ENCODE results near the gene DRC3.

Gene DRC3

DNA sequence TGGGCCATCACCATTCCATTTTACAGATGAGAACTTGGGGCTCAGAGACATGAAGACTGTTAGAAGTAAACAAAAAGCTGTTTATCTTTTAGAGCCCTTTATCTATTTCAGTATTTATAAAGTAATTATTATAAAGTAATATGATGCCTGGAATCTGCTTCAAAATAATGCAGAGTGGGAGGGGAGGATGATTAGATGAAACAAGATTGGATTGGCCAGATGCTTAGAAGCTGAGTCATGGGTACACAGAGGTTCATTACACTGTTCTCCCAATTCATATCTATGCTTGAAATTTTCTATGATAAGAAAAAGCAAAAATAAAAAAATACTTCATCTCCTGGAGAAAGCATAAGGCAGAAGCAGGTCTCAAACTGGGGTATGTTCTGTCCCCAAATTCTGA, 29.8 kb upstream of the DRC3 start:
- H3K4me3 ChIP-seq (ENCODE audit: low read depth, low read length), result no peak overlapping the region

DNA sequence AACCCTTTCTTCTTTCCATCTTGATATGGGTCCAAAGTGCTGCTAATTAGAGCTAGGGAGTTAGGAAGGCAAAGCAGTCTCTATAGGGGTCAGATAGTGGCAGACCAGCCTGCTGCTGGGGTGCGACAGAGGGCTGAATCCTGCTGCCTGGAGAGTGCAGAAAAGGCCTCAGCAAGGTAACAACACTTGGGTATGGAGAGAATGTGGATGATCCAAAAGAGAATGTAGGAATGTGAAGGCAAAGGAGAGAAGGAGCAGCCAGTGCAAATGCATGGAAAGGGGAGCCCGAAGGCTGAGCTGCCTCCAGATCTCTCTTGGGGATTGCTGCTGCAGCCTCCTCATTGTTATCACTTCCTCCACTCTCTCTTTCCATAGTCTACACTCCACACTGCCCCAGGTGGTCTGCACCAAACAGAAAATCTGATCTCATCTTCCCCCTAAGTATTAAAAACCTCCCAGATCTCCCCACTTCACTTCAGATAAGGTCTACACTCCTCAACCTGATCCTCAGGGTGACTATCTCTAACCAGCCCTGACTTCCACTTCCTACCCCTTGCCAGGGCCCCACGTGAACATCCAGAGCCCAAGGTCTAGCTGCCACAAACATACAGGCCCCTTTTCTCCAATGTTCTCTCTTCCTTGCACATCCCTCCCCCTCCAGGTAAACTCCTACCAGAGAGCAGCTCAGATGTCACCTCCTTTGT, 29.2 kb upstream of the DRC3 start:
- H3K4me3 ChIP-seq (ENCODE audit: low read depth, low read length), result no peak overlapping the region

More for the DNA sequence above, 29.8 kb upstream of the DRC3 start:
- no peak for TF ChIP-seq CTCF (IDR thresholded peaks at IDR 0.05; ENCODE audit: borderline replicate concordance, insufficient read depth, low read depth, low read length)

GRCh38 chr17:17944242-17944641, 28.4 kb upstream of the DRC3 start:
- no peak overlapping the region for H3K4me3 ChIP-seq (ENCODE audit: low read depth, low read length)
- TF ChIP-seq CTCF (IDR thresholded peaks at IDR 0.05; ENCODE audit: borderline replicate concordance, insufficient read depth, low read depth, low read length), result no peak

More for the DNA sequence above, 29.2 kb upstream of the DRC3 start:
- TF ChIP-seq CTCF (IDR thresholded peaks at IDR 0.05; ENCODE audit: borderline replicate concordance, insufficient read depth, low read depth, low read length), result no peak

GRCh38 chr17:17944743-17945142, 27.9 kb upstream of the DRC3 start:
- no peak for TF ChIP-seq CTCF (IDR thresholded peaks at IDR 0.05; ENCODE audit: borderline replicate concordance, insufficient read depth, low read depth, low read length)
- no peak overlapping the region for H3K4me3 ChIP-seq (ENCODE audit: low read depth, low read length)

DNA sequence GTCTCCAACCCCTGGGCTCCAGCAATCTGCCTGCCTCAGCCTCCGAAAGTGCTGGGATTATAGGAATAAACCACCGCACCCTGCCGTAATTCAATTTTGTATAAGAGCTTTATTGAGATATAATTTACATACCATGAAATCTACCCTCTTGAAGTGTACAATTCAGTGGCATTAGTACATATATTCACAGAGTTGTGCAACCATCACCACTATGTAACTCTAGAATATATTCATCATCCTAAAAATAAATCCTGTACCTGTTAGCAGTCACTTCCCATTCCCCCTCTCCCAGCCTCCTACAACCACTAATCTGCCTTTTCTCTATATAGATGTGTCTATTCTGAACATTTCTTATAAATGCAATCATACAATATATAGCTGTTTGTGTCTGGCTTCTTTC, 26.6 kb upstream of the DRC3 start:
- no peak for TF ChIP-seq CTCF (IDR thresholded peaks at IDR 0.05; ENCODE audit: borderline replicate concordance, insufficient read depth, low read depth, low read length)
- no peak overlapping the region for H3K4me3 ChIP-seq (ENCODE audit: low read depth, low read length)

DNA sequence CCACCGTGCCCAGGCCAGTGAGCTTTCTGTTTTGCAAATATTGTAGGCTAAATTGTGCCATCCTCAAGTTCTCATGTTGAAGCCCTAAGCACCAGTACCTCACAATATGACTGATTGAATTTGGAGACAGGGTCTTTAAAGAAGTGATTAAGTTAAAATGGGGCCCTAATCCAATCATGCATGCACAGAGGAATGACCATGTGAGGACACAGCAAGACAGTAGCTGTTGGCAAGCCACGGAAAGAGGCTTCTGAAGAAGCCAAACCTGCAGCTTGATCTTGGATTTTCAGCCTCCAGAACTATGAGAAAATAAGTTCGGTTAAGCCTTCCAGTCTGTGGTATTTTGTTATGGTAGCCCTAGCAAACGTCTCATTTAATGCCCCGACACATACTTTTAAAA, 25.4 kb upstream of the DRC3 start:
- no peak for TF ChIP-seq CTCF (IDR thresholded peaks at IDR 0.05; ENCODE audit: borderline replicate concordance, insufficient read depth, low read depth, low read length)
- no peak overlapping the region for H3K4me3 ChIP-seq (ENCODE audit: low read depth, low read length)

GRCh38 chr17:17947966-17948365, 24.7 kb upstream of the DRC3 start:
- H3K4me3 ChIP-seq (ENCODE audit: low read depth, low read length), result no peak overlapping the region
- TF ChIP-seq CTCF (IDR thresholded peaks at IDR 0.05; ENCODE audit: borderline replicate concordance, insufficient read depth, low read depth, low read length), result no peak
